Midbrain (tissue), 1 donor: ENCODE results near the gene CLEC4A.
A peak's percentile ranks its signal among the peaks of the same experiment; 100 is the strongest.
"Not testable (repeated sequence)": the region's sequence is repeated elsewhere in the genome, so short reads cannot be mapped to it uniquely, and the experiment has no call there.

ENCODE experiments used
- DNase-seq: peaks from one replicate; lab custom pipeline; 2025; lab: John Stamatoyannopoulos, UW

Gene CLEC4A

DNA sequence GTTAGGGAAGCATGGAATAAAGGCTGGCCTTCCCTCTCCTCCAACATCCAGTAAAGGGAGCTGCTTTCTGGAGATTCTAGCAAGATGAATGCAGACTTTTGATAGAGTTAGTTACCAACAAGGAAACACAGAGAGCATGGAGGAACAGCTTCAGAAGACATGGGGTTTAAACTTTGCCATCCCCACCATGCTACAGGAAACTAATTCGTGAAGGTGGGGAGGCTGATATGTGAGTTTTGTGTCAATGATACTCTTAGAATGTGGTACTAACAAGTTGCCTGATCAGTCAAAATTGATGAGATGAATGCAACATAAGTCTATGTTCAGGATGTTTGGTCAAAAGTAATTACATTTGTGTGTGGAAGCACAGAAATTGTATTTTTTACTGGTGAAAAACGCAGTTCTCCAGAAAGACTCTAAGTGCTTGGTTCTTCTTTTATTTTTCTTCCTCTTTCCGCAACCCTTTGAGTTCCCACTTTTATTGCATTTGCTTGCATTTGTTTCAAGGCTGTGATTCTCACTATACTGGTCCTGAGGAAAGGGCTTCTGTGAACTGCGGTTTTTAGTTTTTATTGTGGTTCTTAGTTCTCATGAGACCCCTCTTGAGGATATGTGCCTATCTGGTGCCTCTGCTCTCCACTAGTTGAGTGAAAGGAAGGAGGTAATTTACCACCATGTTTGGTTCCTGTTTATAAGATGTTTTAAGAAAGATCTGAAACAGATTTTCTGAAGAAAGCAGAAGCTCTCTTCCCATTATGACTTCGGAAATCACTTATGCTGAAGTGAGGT, at the start of gene CLEC4A:
TSS of gene CLEC4A (plus strand) at position 494 of the 789 bp plus-strand sequence. CDS start at position 756, 262 bp downstream.
- no peak for DNase-seq

DNA sequence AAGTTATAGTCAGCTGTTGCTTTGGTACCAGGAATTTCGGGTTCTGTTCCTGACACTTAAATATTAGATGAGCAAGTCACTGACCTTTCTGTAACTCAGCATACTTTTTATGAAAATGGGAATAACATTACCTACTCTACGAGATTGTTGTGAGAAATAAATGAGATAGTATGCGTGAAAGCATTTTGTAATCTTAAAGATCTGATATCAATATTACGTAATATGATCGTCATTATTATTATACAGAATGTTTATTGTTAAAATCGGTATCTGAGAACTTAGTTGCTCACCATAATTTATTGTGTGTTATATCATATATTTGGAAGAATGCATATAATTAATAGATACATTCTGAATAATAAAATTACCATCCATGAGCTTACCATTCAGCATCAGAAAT, 47.5 kb upstream of the CLEC4A start:
- DNase-seq: no peak

DNA sequence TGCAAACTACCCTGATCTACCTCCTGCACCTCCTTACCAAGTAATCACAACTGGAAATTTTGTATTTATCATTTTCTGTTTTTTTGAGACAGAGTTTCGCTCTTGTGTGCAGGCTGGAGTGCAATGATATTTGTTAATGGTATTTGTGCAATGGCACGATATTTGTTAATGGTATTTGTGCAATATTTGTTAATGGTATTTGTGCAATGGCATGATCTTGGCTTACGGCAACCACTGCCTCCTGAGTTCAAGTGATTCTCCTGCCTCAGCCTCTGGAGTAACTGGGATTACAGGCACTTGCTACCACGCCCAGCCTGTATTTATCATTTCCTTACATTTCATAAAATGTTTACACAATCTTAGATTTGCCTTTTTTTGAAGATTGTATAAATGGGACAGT, 47.1 kb upstream of the CLEC4A start:
- no peak for DNase-seq

DNA sequence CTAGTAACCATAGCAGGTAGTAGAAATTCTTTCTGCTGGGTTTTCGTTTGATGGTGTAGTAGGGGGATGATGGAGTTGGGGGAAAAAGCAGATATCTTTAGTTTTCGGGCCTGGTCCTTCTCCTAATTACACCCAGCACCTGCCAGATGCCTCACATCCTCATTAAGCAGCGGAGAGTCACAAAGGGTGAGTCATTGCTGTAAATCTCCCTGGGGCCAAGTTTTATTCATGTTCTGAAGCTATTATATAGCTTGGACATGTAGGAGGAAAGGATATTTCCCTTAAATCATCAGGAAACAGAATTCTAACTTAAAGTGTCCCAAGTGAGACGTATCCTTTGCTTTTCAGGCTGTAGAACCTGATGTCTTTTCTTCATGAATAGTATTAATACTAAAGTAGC, 46.2 kb upstream of the CLEC4A start:
- no peak for DNase-seq

DNA sequence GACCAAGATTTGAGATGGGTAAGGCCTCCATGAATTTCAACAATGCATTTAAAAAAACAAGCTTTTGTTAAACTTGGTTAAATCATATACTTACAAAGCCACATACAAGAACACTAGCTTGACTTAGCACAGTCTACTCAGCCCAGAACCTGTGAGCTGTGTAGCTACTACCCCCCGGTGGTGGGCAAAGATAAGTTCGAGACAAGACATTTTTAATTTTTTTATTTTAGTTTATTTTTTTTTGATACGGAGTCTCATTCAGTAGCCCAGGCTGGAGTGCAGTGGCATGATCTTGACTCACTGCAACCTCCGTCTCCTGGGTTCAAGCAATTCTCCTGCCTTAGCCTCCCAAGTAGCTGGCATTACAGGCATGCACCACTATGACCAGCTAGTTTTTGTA, 45.0 kb upstream of the CLEC4A start:
- no peak for DNase-seq

DNA sequence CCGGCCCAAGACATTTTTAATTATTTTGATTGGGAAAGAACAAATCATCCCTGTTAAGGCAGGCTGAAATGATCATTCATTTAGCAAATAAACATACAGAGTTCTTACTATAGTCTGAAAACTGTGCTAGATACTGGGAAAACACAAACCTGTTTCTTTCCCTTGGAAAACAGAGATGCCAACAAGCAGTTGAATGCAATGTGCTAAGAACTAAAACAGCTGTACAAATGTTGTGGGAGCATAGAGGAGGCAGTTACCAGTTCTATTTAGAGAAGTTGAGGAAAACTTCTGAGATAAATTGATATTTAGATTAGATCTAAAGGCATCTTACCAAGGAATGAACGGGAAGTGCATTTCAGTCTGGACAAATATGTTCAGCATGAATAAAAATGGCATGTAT, 44.5 kb upstream of the CLEC4A start:
- DNase-seq: no peak

DNA sequence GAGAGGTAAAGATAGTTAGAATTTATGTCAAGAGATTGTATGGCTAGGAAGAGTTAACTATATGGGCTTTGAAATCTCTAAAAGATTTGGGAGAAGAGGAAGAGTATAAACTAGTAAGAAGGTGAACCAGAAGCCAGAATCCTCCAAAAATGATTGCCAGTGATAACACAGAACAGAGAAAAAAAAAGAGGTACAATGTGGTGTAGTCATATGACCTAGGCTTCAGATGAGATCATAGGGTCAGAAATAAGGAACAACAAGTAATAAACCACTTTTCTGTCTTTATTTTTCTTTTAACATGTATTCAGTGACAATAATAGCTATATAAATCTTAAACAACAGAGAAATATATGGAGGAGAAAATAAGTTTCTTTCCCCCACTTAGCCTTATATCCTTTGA, 43.3 kb upstream of the CLEC4A start:
- no peak for DNase-seq

DNA sequence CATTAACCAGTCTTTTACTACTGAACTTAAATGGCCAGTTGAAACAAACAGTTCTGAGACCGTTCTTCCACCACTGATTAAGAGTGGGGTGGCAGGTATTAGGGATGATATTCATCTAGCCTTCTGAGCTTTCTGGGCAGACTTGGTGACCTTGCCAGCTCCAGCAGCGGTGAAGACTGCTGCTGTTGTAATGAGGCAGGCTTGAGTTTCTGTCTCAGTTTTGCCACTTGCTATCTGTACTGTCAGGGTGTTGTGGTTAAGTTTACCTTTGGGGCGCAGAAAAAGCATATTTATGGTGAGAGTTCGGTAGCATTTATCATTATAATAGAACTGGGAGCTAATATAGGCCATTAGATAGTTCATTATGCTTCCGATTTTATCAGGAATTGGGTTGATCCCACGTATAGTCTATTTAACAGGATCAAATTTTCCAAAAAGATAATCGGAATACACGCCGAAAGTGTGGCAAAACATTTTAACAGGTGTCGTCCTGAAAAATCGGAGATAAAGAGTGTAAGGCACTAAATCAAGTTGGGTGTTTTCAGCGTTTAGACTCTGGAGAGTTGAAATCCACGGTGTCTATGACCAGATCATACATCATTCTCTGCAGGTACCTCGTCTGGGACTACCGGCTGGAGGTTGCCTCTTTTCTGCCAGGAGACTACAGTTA, 42.0 kb upstream of the CLEC4A start:
- peak; percentile 62 for DNase-seq

DNA sequence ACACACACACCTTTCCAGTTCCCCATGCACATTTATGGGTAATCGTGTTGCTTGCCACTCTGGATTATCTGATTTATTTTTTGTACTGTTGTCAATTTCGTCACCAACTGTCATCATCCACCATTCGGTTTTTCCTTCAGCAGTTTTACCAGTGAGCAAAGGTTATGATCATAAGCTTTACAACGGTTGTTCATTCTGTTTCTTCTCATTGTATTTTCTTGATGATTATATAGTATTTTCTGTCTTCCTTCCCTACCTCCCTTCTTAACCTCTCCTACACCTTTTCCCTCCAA, 40.7 kb upstream of the CLEC4A start:
- no peak for DNase-seq

DNA sequence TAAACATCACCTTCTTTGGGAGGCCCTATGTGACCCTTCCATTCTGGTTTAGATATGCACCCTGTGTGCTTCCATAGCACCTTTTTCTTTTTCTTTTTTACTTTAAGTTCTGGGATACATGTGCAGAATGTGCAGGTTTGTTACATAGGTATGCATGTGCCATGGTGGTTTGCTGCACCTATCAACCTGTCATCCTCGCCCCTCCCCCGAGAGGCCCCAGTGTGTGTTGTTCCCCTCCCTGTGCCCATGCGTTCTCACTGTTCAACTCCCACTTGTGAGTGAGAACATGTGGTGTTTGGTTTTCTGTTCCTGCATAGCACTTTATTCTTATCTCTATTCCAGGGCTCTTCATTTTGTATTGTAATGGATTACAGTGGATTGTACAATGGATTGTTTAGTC, 39.1 kb upstream of the CLEC4A start:
- not testable (repeated sequence) for DNase-seq

DNA sequence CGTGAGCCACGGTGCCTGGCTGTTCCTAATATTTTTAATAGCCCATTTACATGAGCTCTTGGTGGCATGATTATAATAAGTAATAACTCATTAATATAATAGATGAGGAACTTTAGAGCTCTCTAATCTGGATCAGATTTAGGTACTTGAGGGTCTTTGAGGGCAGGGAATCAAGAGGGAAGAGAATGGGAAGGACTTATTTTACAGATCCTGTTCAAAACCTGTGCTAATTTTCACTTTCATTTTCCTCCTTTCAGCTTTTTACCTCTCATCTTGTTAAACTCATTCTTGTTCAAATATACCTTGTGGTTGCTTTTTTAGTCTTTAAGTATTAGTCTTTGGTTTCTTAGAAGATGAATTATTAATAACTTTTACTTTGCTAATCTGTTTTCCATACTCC, 35.8 kb upstream of the CLEC4A start:
- DNase-seq: no peak

DNA sequence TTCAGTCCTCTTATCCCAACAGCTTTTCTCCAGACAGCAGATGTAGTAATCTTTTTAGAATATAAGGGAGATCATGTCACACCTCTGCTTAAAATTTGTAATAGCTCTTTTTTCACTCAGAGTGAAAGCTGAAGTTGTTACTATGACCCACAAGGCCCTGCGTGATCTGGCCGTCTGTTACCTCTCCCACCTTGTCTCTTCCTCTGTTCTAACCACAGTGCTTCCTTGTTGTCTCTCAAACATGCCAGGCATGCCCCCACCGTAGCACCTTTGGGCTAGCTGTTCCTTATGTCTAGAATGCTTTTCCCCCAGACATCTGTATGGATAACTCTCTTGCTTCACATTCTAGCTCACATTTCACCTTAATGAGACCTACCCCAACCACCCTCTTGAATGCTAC, 34.8 kb upstream of the CLEC4A start:
- DNase-seq: no peak

DNA sequence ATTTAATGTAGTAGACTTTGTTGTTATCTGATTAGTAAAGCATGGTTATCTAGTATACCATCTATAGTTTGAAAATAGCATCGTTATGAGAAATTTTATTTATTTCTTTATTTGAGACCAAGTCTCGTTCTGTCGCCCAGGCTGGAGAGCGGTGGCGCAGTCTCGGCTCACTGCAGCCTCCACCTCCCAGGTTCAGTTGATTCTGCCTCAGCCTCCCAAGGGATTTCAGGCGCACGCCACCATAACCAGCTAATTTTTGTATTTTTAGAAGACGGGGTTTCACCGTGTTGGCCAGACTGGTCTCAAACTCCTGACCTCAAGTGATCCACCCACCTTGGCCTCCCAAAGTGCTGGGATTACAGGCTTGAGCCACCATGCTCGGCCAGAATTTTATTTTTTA, 34.1 kb upstream of the CLEC4A start:
- not testable (repeated sequence) for DNase-seq

DNA sequence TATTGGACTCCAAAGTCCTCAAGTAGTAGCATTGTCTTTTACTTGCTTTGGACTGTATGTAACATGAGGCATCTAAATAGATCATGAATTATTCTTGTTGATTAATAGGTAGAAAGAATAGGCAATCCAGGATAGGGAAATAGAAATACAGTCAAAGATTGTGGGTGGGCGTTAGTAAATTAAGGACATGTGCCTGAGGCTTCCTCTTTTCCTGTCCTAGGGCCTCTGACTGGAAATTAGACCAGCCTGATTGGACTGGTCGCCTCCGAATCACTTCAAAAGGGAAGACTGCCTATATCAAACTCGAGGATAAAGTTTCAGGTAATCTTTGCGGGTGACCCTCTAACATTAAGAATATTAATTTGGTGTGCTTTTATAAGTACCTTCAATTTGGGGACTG, 33.7 kb upstream of the CLEC4A start:
- DNase-seq: no peak

DNA sequence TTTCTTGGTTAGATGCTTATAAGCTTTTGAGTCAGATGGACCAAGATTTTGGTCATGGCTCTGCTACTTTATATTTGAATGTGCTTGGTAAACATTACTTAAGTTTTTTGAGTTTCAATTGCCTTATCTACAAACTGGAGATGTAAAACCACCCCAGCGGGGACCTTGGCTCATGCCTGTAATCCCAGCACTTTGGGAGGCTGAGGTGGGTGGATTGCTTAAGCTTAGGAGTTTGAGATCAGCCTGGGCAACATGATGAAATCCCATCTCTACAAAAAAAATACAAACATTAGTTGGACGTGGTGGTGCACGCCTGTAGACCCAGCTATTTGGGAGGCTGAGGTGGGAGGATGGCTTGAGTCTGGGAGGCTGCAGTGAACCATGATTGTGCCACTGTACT, 30.1 kb upstream of the CLEC4A start:
- DNase-seq: no peak

DNA sequence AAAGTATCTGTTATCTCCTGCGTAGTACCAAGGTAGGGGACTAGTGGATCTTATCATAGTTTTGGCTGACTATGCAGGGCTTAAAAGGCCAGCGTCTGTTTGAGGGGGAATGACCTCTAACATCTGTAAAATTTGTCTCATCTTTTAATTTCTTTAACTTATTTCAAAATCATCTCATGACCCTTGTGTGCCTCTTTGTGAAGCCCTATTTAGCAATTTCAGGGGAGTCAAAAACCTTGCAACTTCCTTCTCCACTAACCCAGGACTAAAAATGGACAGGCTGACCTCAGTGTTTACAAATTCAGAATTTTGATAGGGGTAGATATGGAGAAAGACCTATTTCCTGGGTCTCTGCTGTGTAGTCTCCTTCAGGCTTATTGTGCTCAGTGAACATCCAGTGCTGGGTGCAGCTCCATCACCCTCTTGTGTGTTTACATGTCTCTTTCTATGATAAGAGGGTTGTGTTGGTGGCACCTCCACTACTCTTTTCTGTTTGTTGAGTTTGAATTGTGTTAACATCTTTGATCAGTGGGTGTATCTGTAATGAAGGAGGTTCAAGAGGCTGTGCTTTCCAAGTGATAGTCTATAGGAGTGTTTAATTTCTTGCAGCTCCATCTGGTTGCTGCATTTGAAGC, 27.0 kb upstream of the CLEC4A start:
- no peak for DNase-seq

DNA sequence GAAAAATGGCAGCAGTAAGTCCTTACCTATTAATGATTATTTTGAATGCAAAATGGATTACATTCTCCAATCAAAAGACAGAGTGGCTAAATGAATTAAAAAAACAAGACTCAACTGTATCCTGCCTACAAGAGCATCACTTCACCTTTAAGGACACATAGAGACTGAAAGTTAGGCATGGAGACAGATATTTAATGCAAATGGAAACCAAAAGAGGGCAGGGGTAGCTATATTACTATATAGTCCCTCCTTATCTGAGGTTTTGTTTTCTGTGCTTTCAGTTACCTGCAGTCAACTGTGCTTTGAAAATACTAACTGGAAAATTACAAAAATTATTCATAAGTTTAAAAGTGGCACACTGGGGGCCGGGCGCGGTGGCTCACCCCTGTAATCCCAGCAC, 24.2 kb upstream of the CLEC4A start:
- no peak for DNase-seq

DNA sequence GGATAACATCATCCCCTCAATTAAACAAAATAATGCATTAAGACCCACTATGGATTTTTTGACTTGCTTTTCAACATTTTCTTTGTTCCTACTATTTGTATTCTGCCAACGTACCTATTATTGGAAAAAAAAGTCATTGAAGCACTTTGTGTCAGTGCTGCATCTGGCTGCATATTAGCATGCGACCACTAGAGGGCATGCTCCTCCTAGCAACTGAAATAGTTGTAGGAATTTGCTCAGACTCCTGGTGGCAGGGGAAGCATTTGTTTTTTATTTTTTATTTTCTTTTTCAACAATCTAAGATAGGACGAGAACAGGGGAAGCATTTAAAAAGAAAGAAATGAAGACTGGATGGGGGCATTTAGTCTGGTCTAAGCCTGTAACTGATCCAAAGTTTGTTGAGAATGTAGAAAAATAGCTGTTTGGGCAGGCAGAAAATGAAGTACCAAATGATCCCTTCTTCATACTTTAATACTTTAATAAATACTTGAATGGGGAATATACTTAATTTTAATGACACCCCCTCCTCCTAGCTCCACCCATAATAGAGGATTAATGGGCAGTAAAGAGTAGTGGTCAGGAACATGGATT, 14.5 kb upstream of the CLEC4A start:
- DNase-seq: peak; percentile 79

DNA sequence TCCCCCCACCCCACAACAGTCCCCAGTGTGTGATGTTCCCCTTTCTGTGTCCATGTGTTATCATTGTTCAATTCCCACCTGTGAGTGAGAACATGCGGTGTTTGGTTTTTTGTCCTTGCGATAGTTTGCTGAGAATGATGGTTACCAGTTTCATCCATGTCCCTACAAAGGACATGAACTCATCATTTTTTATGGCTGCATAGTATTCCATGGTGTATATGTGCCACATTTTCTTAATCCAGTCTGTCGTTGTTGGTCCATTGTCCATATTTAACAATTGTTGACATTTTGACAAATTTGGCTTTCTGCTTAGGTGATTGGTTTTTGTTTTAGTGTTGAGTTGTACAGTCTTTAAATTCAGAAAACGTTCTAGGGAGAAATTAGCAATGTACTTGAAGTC, 10.3 kb upstream of the CLEC4A start:
- DNase-seq: not testable (repeated sequence)

DNA sequence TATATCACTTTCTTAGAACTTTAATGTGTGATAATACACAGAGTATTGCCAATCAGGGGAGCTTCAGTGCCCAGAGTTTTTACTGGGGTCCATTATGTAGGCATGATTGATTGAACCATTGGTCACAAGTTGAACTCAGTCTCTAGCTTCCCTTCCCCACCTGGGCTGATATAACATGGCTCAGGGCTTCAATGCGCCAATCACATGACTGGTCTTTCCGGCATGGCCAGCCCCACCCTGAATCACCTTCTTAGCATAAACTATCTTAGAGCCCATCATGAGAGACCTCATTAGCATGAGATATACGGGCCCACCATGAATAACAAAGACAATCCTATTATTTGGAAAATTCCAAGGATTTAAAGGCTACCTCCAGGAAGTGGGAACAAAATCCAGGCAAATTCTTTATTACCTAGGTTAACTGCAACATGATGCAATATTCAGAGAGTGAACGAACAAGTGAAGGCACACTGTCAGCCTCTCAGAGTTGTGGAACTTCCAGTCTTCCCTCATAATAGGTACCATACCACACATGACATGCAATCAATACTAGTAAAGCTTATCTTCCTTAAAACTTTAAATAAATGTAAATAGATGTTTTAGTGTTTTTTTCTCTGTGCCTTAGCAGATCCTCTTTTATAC, 3.2 kb upstream of the CLEC4A start:
- DNase-seq: no peak

DNA sequence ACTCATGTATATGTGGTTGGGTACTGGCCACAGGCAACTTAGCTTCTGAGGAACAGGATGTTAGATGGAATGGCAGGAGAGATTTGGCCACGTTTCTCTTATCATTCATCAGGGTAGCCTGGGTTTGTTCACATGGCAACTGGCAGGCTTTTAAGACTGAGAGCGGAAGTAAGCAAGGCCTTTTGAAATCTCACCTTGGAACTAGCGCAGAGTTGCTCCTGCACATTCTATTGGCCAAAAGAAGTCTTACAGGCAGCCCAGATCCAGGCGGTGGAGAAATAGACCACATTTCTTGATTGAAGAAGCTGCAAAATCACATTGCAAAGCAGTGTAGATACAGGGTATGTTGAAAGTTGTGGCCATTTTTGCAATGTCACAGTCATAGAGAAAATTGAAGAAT, 3.7 kb downstream of the CLEC4A start:
- no peak for DNase-seq

DNA sequence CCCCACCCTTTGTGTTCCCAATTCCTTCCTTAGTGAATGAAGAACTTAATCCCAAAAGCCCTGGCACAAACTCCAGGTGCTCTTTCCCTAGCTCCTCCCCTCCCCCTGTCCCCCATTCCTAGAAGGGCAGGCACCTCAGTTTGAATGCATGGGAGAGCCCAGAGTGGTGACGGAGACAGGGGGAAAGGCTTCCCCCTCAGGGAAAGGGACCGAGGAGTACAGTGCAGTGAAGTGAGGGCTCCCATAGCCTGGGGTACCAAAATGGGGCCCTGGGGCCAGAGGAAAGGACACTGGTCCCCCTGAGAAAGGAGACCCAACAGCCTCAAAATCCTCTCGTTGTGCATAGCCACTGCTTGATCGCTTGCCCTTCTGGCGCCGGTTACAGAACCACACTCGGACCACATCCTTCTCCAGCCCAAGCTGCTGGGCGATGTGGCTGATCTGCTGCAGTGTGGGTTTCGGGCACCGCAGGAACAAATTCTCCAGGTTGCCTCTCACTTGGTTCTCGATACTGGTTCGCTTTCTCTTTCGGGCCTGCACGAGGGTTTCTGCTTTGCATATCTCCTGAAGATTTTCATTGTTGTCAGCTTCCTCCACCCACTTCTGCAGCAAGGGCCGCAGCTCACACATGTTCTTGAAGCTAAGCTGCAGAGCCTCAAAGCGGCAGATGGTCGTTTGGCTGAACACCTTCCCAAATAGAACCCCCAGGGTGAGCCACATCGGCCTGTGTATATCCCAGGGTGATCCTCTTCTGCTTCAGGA, 10.4 kb downstream of the CLEC4A start:
- DNase-seq: not testable (repeated sequence)
